ENCODE data around the gene RND1. TPM values are rescaled to one million over a fixed set of nuclear protein-coding genes. Genes with fewer than 3 reads are reported as not detected.

The RND1 gene
- polyA plus RNA-seq, 2 of the 4 experiments (the other 2 are of a cell fraction), result 26.5 to 37.8 TPM

GRCh38 chr12:48815126-48816110, 50.3 kb downstream of the RND1 start:
- DNase-seq (ENCODE audit: low read depth in 1 of 2, low spot score in 1 of 2), result peak; percentile 69 to 84
- Histone ChIP-seq H3K4me2 (peak overlapping the region; percentile 91), H3K4me3 (peak overlapping the region; percentile 81), H3K4me1 (peaks cover 43% of the 10 kb centered on the region), H3K9me3 (no peaks in the 10 kb centered on the region), H3K27ac (peak overlapping the region; percentile 93 to 95)
- TF ChIP-seq E2F6 (IDR thresholded peaks at IDR 0.05; ENCODE audit: borderline replicate concordance, low read depth) (peak; percentile 91), FOSB (CRISPR knock-in tag; IDR thresholded peaks at IDR 0.05) (no peak), POLR2A (IDR thresholded peaks at IDR 0.05; ENCODE audit: low read length) (peak; percentile 62), BHLHE40 (IDR thresholded peaks at IDR 0.05; ENCODE audit: low read depth, low read length) (no peak), TFCP2L1 (CRISPR knock-in tag; IDR thresholded peaks at IDR 0.05) (no peak), BCL3 (IDR thresholded peaks at IDR 0.05) (0 out of 3 replicates have a peak, but pooled peaks have one; percentile 23), JUNB (IDR thresholded peaks at IDR 0.05) (no peak), RFX5 (IDR thresholded peaks at IDR 0.05) (no peak), CBX2 (IDR thresholded peaks at IDR 0.05; ENCODE audit: borderline replicate concordance, low read depth) (no peak), RNF2 (IDR thresholded peaks at IDR 0.05; ENCODE audit: borderline replicate concordance, low read depth) (no peak), CBX8 (IDR thresholded peaks at IDR 0.05) (no peak), MAZ (IDR thresholded peaks at IDR 0.05; ENCODE audit: borderline replicate concordance, low read depth, low read length) (0 out of 2 replicates have a peak, but pooled peaks have one; percentile 54)
- TF ChIP-seq, protein P1, sequence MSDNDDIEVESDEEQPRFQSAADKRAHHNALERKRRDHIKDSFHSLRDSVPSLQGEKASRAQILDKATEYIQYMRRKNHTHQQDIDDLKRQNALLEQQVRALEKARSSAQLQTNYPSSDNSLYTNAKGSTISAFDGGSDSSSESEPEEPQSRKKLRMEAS (IDR thresholded peaks at IDR 0.05), result peak; percentile 86
- TF ChIP-seq, protein P2, sequence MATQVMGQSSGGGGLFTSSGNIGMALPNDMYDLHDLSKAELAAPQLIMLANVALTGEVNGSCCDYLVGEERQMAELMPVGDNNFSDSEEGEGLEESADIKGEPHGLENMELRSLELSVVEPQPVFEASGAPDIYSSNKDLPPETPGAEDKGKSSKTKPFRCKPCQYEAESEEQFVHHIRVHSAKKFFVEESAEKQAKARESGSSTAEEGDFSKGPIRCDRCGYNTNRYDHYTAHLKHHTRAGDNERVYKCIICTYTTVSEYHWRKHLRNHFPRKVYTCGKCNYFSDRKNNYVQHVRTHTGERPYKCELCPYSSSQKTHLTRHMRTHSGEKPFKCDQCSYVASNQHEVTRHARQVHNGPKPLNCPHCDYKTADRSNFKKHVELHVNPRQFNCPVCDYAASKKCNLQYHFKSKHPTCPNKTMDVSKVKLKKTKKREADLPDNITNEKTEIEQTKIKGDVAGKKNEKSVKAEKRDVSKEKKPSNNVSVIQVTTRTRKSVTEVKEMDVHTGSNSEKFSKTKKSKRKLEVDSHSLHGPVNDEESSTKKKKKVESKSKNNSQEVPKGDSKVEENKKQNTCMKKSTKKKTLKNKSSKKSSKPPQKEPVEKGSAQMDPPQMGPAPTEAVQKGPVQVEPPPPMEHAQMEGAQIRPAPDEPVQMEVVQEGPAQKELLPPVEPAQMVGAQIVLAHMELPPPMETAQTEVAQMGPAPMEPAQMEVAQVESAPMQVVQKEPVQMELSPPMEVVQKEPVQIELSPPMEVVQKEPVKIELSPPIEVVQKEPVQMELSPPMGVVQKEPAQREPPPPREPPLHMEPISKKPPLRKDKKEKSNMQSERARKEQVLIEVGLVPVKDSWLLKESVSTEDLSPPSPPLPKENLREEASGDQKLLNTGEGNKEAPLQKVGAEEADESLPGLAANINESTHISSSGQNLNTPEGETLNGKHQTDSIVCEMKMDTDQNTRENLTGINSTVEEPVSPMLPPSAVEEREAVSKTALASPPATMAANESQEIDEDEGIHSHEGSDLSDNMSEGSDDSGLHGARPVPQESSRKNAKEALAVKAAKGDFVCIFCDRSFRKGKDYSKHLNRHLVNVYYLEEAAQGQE (IDR thresholded peaks at IDR 0.05), result no peak
- FAIRE-seq, result no peak
- peak; percentile 75 to 78 for ATAC-seq
- POLR2A ChIA-PET, result no interaction called here
- 2% methylated on average over 54 of the region's 54 CpGs for WGBS (ENCODE audit: missing lambda C conversion rate)
- CTCF ChIA-PET, result interaction anchor here (0.6 to 12.6 kb wide), 54 partner anchors 15 to 304 kb away, joined by 3 to 230 read pairs (median 5); partner anchors contain the start of genes ADCY6, DDX23, FKBP11 and KANSL2

DNA sequence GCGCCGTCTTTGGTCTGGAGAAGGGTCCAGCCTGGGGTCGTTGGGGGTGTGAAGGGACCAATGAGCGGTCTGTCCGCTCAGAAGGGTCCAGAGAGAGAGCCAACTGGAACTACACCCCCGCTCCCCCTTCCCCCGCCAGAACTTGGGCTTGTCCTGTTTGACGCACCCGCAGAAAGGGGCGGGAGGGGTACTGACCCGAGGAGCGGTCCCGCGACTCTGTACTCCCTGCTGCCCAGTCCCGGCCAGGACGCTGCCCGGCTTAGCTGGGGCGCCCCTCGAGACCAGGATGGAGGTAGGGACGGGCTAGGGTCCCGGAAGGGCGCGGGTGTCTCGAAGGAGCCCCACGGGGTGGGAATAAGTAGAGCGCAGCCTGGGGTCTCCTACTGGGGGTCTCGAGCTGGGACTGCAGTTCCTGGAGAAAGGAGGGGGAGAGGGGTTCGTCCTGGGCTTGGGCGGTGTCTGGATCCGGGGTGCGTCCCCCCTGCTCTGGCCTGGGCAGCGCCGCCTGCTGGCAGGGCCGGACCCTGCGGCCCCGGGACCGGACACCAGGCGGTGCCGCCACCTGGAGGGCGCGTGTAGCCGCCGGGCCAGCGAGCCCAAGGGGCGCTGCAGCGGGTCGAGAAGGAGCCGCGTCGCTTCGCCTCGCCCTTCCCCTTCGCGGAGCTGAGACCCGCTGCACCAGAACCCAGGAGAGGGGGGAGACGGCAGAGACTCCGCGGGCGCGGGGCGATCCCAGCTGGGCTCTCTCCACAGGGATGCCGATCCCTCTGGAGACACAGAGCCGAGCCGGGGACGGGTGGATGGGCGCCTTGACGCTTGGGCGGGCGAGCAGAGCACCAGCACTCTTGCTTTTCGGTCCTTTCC, 51.2 kb downstream of the RND1 start:
- Histone ChIP-seq H3K4me3 (peak overlapping the region; percentile 81), H3K27ac (peak overlapping the region; percentile 93 to 95), H3K4me2 (peak overlapping the region; percentile 91), H3K9me3 (no peaks in the 10 kb centered on the region), H3K4me1 (peaks cover 48% of the 10 kb centered on the region)
- peak; percentile 82 to 87 for DNase-seq (ENCODE audit: low read depth in 1 of 2, low spot score in 1 of 2)
- WGBS (ENCODE audit: missing lambda C conversion rate), result under 1% methylated on average over 55 of the region's 70 CpGs
- peak; percentile 69 to 84 for ATAC-seq
- ChIA-PET CTCF (interaction anchor here (0.6 to 12.6 kb wide), 58 partner anchors 16 to 305 kb away, joined by 3 to 230 read pairs (median 4); partner anchors contain the start of genes ADCY6, DDX23, FKBP11 and KANSL2), POLR2A (no interaction called here)
- no peak for FAIRE-seq
- TF ChIP-seq RAD21 (conservative IDR thresholded peaks at IDR 0.05 in 1 of 2, IDR thresholded peaks at IDR 0.05 in 1 of 2) (peak; percentile 43 to 62; a peak in 4 of 5 replicates), NR3C1 (IDR thresholded peaks at IDR 0.05) (no peak), NFE2L2 (conservative IDR thresholded peaks at IDR 0.05; ENCODE audit: low read length) (no peak), ESRRA (IDR thresholded peaks at IDR 0.05; ENCODE audit: borderline replicate concordance, low read length) (no peak), SREBF2 (IDR thresholded peaks at IDR 0.05) (no peak), TP53 (CRISPR knock-in tag; IDR thresholded peaks at IDR 0.05) (no peak), JUNB (IDR thresholded peaks at IDR 0.05) (no peak), CHD4 (IDR thresholded peaks at IDR 0.05; ENCODE audit: borderline replicate concordance) (no peak), RNF2 (IDR thresholded peaks at IDR 0.05; ENCODE audit: borderline replicate concordance, low read depth) (no peak), POLR2A (IDR thresholded peaks at IDR 0.05; ENCODE audit: low read length) (peak; percentile 46), POLR2AphosphoS2 (conservative IDR thresholded peaks at IDR 0.05; ENCODE audit: low read length) (no peak), HEYL (CRISPR knock-in tag; IDR thresholded peaks at IDR 0.05) (no peak), HDAC2 (IDR thresholded peaks at IDR 0.05) (no peak), BCL3 (IDR thresholded peaks at IDR 0.05) (0 out of 3 replicates have a peak, but pooled peaks have one; percentile 9), RCOR1 (IDR thresholded peaks at IDR 0.05; ENCODE audit: low read depth, low read length) (no peak), EP300 (IDR thresholded peaks at IDR 0.05) (no peak), CBX8 (IDR thresholded peaks at IDR 0.05) (no peak)
- TF ChIP-seq, protein P1 (IDR thresholded peaks at IDR 0.05), result peak; percentile 86
